Activated naive CD4-positive, alpha-beta T cell treated with anti-CD3 and anti-CD28 coated beads, Interleukin-2, amount 10 ng/mL, durations not matched to agents 7 days and 5 days (primary cell): ENCODE data around the gene ORAI1.
"Not testable (repeated sequence)": the region's sequence is repeated elsewhere in the genome, so short reads cannot be mapped to it uniquely, and the experiment has no call there.

Experiments
- CTCF ChIA-PET: fragments of 350-600 bp; sonication (Branson Sonifier 250); formaldehyde crosslinking; loops from one replicate; lab custom pipeline; 2021; ENCODE audit warnings: antibody characterized with exemption; lab: Charles Lee
- DNase-seq: peaks from one replicate; pipeline ENCODE4 v3.0.0-alpha.2; 2020
- H3K27ac Mint-ChIP-seq: one replicate; pipeline ENCODE4 v1.8.0; 2021; ENCODE audit warnings: mild to moderate bottlenecking, moderate library complexity, mixed read lengths
- H3K27me3 Mint-ChIP-seq: one replicate; pipeline ENCODE4 v1.8.0; 2021; ENCODE audit warnings: mild to moderate bottlenecking, mixed read lengths
- H3K36me3 Mint-ChIP-seq: one replicate; pipeline ENCODE4 v1.8.0; 2021; ENCODE audit warnings: mixed read lengths
- H3K4me1 Mint-ChIP-seq: one replicate; pipeline ENCODE4 v1.8.0; 2021; ENCODE audit warnings: mixed read lengths
- H3K4me3 Mint-ChIP-seq: one replicate; pipeline ENCODE4 v1.8.0; 2021; ENCODE audit warnings: mild to moderate bottlenecking, moderate library complexity, mixed read lengths
- H3K9me3 Mint-ChIP-seq: one replicate; pipeline ENCODE4 v1.8.0; 2021; ENCODE audit warnings: mixed read lengths

The ORAI1 gene

GRCh38 chr12:121669521-121669900 is 43.2 kb downstream of the ORAI1 start, which contains the start of gene MORN3:
Gene MORN3, minus strand, starts transcription at chr12:121669654. Its CDS starts 171 bp downstream, at chr12:121669483.
- Mint-ChIP-seq H3K4me1 (peaks cover 77% of the 10 kb centered on the region), H3K4me3 (no peak within 1 kb of the TSS)

GRCh38 chr12:121673013-121673511 is 46.7 kb downstream of the ORAI1 start:
- Mint-ChIP-seq H3K9me3 (no peaks in the 10 kb centered on the region), H3K4me1 (peaks cover 60% of the 10 kb centered on the region), H3K27me3 (no peaks in the 10 kb centered on the region), H3K4me3 (peak overlapping the region; percentile 94), H3K36me3 (peaks cover 1% of the 10 kb centered on the region), H3K27ac (peak overlapping the region; percentile 100)
- no peak for DNase-seq
- CTCF ChIA-PET: interaction anchor here (1.3 to 5.2 kb wide), 2 partner anchors 45 to 194 kb away, joined by 3 to 96 read pairs; partner anchors contain the start of gene ORAI1

More at GRCh38 chr12:121669521-121669900, 43.2 kb downstream of the ORAI1 start, which contains the start of gene MORN3:
- Mint-ChIP-seq H3K27me3 (no peaks in the 10 kb centered on the region), H3K27ac (peak within 1 kb of the TSS; percentile 100), H3K36me3 (peaks cover 14% of the 10 kb centered on the region), H3K9me3 (no peaks in the 10 kb centered on the region)
- CTCF ChIA-PET: interaction anchor here (0.7 to 5.2 kb wide), 16 partner anchors 10 to 227 kb away, joined by 3 to 96 read pairs (median 6); partner anchors contain the start of gene ORAI1
- DNase-seq: no peak

GRCh38 chr12:121676190-121676589 is 49.9 kb downstream of the ORAI1 start:
- H3K4me1 Mint-ChIP-seq: peaks cover 54% of the 10 kb centered on the region
- H3K27me3 Mint-ChIP-seq: no peaks in the 10 kb centered on the region
- no peak overlapping the region for H3K27ac Mint-ChIP-seq
- CTCF ChIA-PET: no interaction called here
- H3K36me3 Mint-ChIP-seq: no peaks in the 10 kb centered on the region
- no peak overlapping the region for H3K4me3 Mint-ChIP-seq
- H3K9me3 Mint-ChIP-seq: no peaks in the 10 kb centered on the region
- no peak for DNase-seq

GRCh38 chr12:121678305-121678704 is 52.0 kb downstream of the ORAI1 start:
- Mint-ChIP-seq H3K36me3 (no peaks in the 10 kb centered on the region), H3K4me1 (peaks cover 39% of the 10 kb centered on the region), H3K4me3 (no peak overlapping the region), H3K27me3 (no peaks in the 10 kb centered on the region), H3K9me3 (no peaks in the 10 kb centered on the region), H3K27ac (no peak overlapping the region)
- DNase-seq: no peak
- CTCF ChIA-PET: interaction anchor here (7.1 kb wide), 1 partner anchor 126 kb away, joined by 67 read pairs; no protein-coding TSS in a partner anchor

GRCh38 chr12:121678716-121679300 is 52.5 kb downstream of the ORAI1 start:
- Mint-ChIP-seq H3K4me3 (no peak overlapping the region), H3K36me3 (no peaks in the 10 kb centered on the region), H3K27me3 (no peaks in the 10 kb centered on the region), H3K27ac (no peak overlapping the region), H3K9me3 (no peaks in the 10 kb centered on the region), H3K4me1 (peaks cover 34% of the 10 kb centered on the region)
- DNase-seq: no peak
- CTCF ChIA-PET: interaction anchor here (1.8 to 7.1 kb wide), 2 partner anchors 10 to 126 kb away, joined by 5 to 67 read pairs; partner anchors contain the start of gene MORN3

GRCh38 chr12:121679661-121680197 is 53.4 kb downstream of the ORAI1 start:
- not testable (repeated sequence) for DNase-seq, H3K27me3 Mint-ChIP-seq, H3K4me3 Mint-ChIP-seq, H3K9me3 Mint-ChIP-seq, H3K27ac Mint-ChIP-seq, H3K36me3 Mint-ChIP-seq
- CTCF ChIA-PET: interaction anchor here (0.6 to 7.1 kb wide), 5 partner anchors 11 to 659 kb away, joined by 3 to 67 read pairs (median 4); partner anchors contain the start of gene MORN3
- peaks cover 27% of the 10 kb centered on the region for H3K4me1 Mint-ChIP-seq

- no peak for DNase-seq
- CTCF ChIA-PET: interaction anchor here (1.2 to 3.0 kb wide), 2 partner anchors 105 to 123 kb away, joined by 3 to 14 read pairs; partner anchors contain the start of gene RHOF
- Mint-ChIP-seq H3K4me3 (no peak overlapping the region), H3K4me1 (peaks cover 18% of the 10 kb centered on the region), H3K27me3 (peaks cover 20% of the 10 kb centered on the region), H3K9me3 (no peaks in the 10 kb centered on the region), H3K36me3 (no peaks in the 10 kb centered on the region), H3K27ac (no peak overlapping the region)
These were observed 62.6 kb downstream of the ORAI1 start for GRCh38 chr12:121688966-121689365.

GRCh38 chr12:121689430-121689829 is 63.1 kb downstream of the ORAI1 start:
- Mint-ChIP-seq H3K9me3 (no peaks in the 10 kb centered on the region), H3K4me3 (no peak overlapping the region), H3K36me3 (no peaks in the 10 kb centered on the region), H3K4me1 (peaks cover 18% of the 10 kb centered on the region), H3K27ac (no peak overlapping the region), H3K27me3 (peaks cover 20% of the 10 kb centered on the region)
- CTCF ChIA-PET: interaction anchor here (0.6 to 3.0 kb wide), 5 partner anchors 20 to 198 kb away, joined by 3 to 14 read pairs (median 4); partner anchors contain the start of gene RHOF
- DNase-seq: no peak
